Natural killer cell (primary cell): ENCODE data around the gene STK32A. TPM values are rescaled to one million over a fixed set of nuclear protein-coding genes. Genes with fewer than 3 reads are reported as not detected.

ENCODE experiments used
- ATAC-seq, 3 donors: fragments of 150-1000 bp in 2 of 3; fragments of 200-7000 bp in 1 of 3; cut with Tn5 transposase; 1 replicate in 1 of 3; 2 replicates in 2 of 3; pipeline ENCODE4 v1.10.0; 2021; ENCODE audit warnings: mild to moderate bottlenecking in 2 of 3, moderate library complexity in 2 of 3
- DNase-seq, 2 donors: peaks; one replicate each; pipeline versions ENCODE4 v3.0.0 to v3.0.0-alpha.2; 2013 to 2021; ENCODE audit warnings: mixed read lengths in 1 of 2
- H3K27ac ChIP-seq: one replicate; pipeline ENCODE4 v1.5.1; 2013; ENCODE audit warnings: mild to moderate bottlenecking, low read length
- H3K27me3 ChIP-seq: one replicate; pipeline ENCODE4 v1.6.1; 2013; ENCODE audit warnings: low read length; ENCODE audit not compliant: control insufficient read depth, insufficient read depth
- H3K36me3 ChIP-seq: one replicate; pipeline ENCODE4 v1.6.1; 2013; ENCODE audit warnings: low read length; ENCODE audit not compliant: control insufficient read depth, insufficient read depth
- H3K4me1 ChIP-seq: one replicate; pipeline ENCODE4 v1.6.1; 2013; ENCODE audit warnings: low read length; ENCODE audit not compliant: control insufficient read depth, insufficient read depth
- H3K4me3 ChIP-seq: one replicate; pipeline ENCODE4 v1.5.1; 2013; ENCODE audit warnings: low read length
- H3K9me3 ChIP-seq: one replicate; pipeline ENCODE4 v1.6.1; 2013; ENCODE audit warnings: low read length; ENCODE audit not compliant: control insufficient read depth, insufficient read depth
- H3K27ac Mint-ChIP-seq, 2 donors: one replicate each; pipeline ENCODE4 v1.8.0; 2022; ENCODE audit warnings: mild to moderate bottlenecking in 2 of 2, mixed read lengths in 2 of 2, moderate library complexity in 1 of 2
- H3K27me3 Mint-ChIP-seq, 2 donors: one replicate each; pipeline ENCODE4 v1.8.0; 2022; ENCODE audit warnings: low read depth in 2 of 2, mixed read lengths in 2 of 2
- H3K36me3 Mint-ChIP-seq: one replicate; pipeline ENCODE4 v1.8.0; 2022; ENCODE audit warnings: mixed read lengths
- H3K4me1 Mint-ChIP-seq, 2 donors: one replicate each; pipeline ENCODE4 v1.8.0; 2022; ENCODE audit warnings: mixed read lengths in 2 of 2
- H3K4me3 Mint-ChIP-seq: one replicate; pipeline ENCODE4 v1.8.0; 2022; ENCODE audit warnings: mild to moderate bottlenecking, moderate library complexity, mixed read lengths
- H3K9me3 Mint-ChIP-seq, 2 donors: one replicate each; pipeline ENCODE4 v1.8.0; 2022; ENCODE audit warnings: mixed read lengths in 2 of 2
- CTCF ChIP-seq: fragments of 200-600 bp; IDR thresholded peaks from one replicate; pipeline ENCODE4 v1.8.0; 2022; ENCODE audit warnings: antibody characterized with exemption
- WGBS: methylation state at CpG from one replicate; pipeline ENCODE4 v1.1.7; 2013; ENCODE audit warnings: missing lambda C conversion rate; ENCODE audit not compliant: insufficient coverage; 5-methylcytosine and 5-hydroxymethylcytosine counted together
- intact Hi-C: fragments of 100-400 bp; cut with micrococcal nuclease; formaldehyde crosslinking; loops from one replicate; pipeline ENCODE4 v1.14.2; 2022
- total RNA-seq, 4 donors: library from RNA; stranded (reverse); fragments of 120-200 nt in 1 of 4; gene quantifications; one replicate each; pipeline versions ENCODE4 v1.2.3 to v1.2.4, GENCODE V29; 2013 to 2022

The STK32A gene
- total RNA-seq, result not detected
- not detected for total RNA-seq (2013)

GRCh38 chr5:147234825-147235635 is at the start of gene STK32A:
Gene STK32A (plus strand): TSS chr5:147235026. CDS start chr5:147239635, 4,609 bp downstream.
- no peak for TF ChIP-seq CTCF
- H3K27me3 ChIP-seq, result peaks cover 13% of the 10 kb centered on the region

GRCh38 chr5:147187099-147187540 is 47.7 kb upstream of the STK32A start:
- no peaks in the 10 kb centered on the region for H3K27me3 ChIP-seq
- TF ChIP-seq CTCF, result no peak
- 86% methylated on average over 1 of the region's 1 CpG for WGBS
- H3K4me1 Mint-ChIP-seq, result peaks cover 6 to 8% of the 10 kb centered on the region in 2 donors
- H3K27ac ChIP-seq, result no peak overlapping the region
- intact Hi-C loops, result loop anchor here (5.0 kb wide), 2 partner anchors 220 to 760 kb away; no protein-coding TSS in a partner anchor
- no peak for DNase-seq
- no peaks in the 10 kb centered on the region for H3K9me3 ChIP-seq
- H3K9me3 Mint-ChIP-seq, result no peaks in the 10 kb centered on the region
- H3K4me3 Mint-ChIP-seq, result no peak overlapping the region
- H3K4me3 ChIP-seq, result no peak overlapping the region
- H3K36me3 ChIP-seq, result no peaks in the 10 kb centered on the region
- no peak overlapping the region for H3K27ac Mint-ChIP-seq
- no peaks in the 10 kb centered on the region for H3K36me3 Mint-ChIP-seq
- H3K27me3 Mint-ChIP-seq, result peaks cover 3 to 27% of the 10 kb centered on the region in 2 donors
- peaks cover 3% of the 10 kb centered on the region for H3K4me1 ChIP-seq
- no peak for ATAC-seq

More at GRCh38 chr5:147234825-147235635, at the start of gene STK32A:
- 6% methylated on average over 28 of the region's 28 CpGs for WGBS
- ATAC-seq, result peak in 1 of 3 donors; percentile 38
- intact Hi-C loops, result no loop called here
- no peak within 1 kb of the TSS for H3K4me3 ChIP-seq
- no peak for DNase-seq
- Mint-ChIP-seq H3K27me3 (peaks cover 47 to 60% of the 10 kb centered on the region in 2 donors), H3K4me1 (peaks cover 5 to 10% of the 10 kb centered on the region in 2 donors), H3K4me3 (peak within 1 kb of the TSS; percentile 50), H3K36me3 (no peaks in the 10 kb centered on the region), H3K27ac (no peak within 1 kb of the TSS), H3K9me3 (no peaks in the 10 kb centered on the region)
- H3K4me1 ChIP-seq, result peaks cover 7% of the 10 kb centered on the region
- no peak within 1 kb of the TSS for H3K27ac ChIP-seq
- H3K9me3 ChIP-seq, result no peaks in the 10 kb centered on the region
- H3K36me3 ChIP-seq, result no peaks in the 10 kb centered on the region

GRCh38 chr5:147188200-147189108 is 46.4 kb upstream of the STK32A start:
- intact Hi-C loops, result loop anchor here (1.0 to 5.0 kb wide), 4 partner anchors 221 to 761 kb away; no protein-coding TSS in a partner anchor
- Mint-ChIP-seq H3K27me3 (peaks cover 6 to 33% of the 10 kb centered on the region in 2 donors), H3K36me3 (no peaks in the 10 kb centered on the region), H3K4me1 (peaks cover 6 to 8% of the 10 kb centered on the region in 2 donors), H3K27ac (no peak overlapping the region), H3K4me3 (no peak overlapping the region), H3K9me3 (no peaks in the 10 kb centered on the region)
- Histone ChIP-seq H3K27me3 (no peaks in the 10 kb centered on the region), H3K4me3 (no peak overlapping the region), H3K36me3 (no peaks in the 10 kb centered on the region), H3K9me3 (no peaks in the 10 kb centered on the region), H3K4me1 (peaks cover 3% of the 10 kb centered on the region), H3K27ac (no peak overlapping the region)
- ATAC-seq (peak; percentile 69 to 87 (median 80)), DNase-seq (peak in 1 of 2 donors; percentile 79)
- 51% methylated on average over 19 of the region's 20 CpGs for WGBS
- peak; percentile 88 for TF ChIP-seq CTCF
